LNCaP clone FGC (cell line): Measurements from ENCODE around the gene OGN.

ENCODE experiments used
- DNase-seq: peaks from one replicate; pipeline ENCODE4 v3.0.0-alpha.2; 2011; ENCODE audit warnings: low read depth
- H3K4me3 ChIP-seq: 2 replicates; pipeline ENCODE4 v1.5.1; 2011; ENCODE audit warnings: mild to moderate bottlenecking, low read depth, low read length, control low read depth
- CTCF ChIP-seq: IDR thresholded peaks from 2 replicates; pipeline ENCODE4 v1.5.1; 2012; ENCODE audit warnings: mild to moderate bottlenecking; ENCODE audit not compliant: control insufficient read depth, insufficient read depth; ENCODE audit errors: extremely low read depth

The OGN gene

GRCh38 chr9:92404042-92404836 lies at the start of gene OGN:
TSS of gene OGN (minus strand) at chr9:92404578. CDS start at chr9:92403407, 1,171 bp downstream.
- DNase-seq = no peak
- no peak for TF ChIP-seq CTCF
- no peak within 1 kb of the TSS for H3K4me3 ChIP-seq

- TF ChIP-seq CTCF = no peak
- DNase-seq = no peak
- H3K4me3 ChIP-seq = no peak overlapping the region
These were observed 42.2 kb upstream of the OGN start for GRCh38 chr9:92446536-92446935.

- no peak overlapping the region for H3K4me3 ChIP-seq
- TF ChIP-seq CTCF = no peak
These were observed 40.5 kb upstream of the OGN start for GRCh38 chr9:92444841-92445240.

GRCh38 chr9:92440751-92441046 lies 36.3 kb upstream of the OGN start:
- DNase-seq = no peak
- no peak overlapping the region for H3K4me3 ChIP-seq
- no peak for TF ChIP-seq CTCF

More at GRCh38 chr9:92444841-92445240, 40.5 kb upstream of the OGN start:
- no peak for DNase-seq

GRCh38 chr9:92439921-92440750 lies 35.8 kb upstream of the OGN start:
- TF ChIP-seq CTCF = no peak
- DNase-seq = no peak
- no peak overlapping the region for H3K4me3 ChIP-seq

- TF ChIP-seq CTCF = peak; percentile 30
- no peak for DNase-seq
- no peak overlapping the region for H3K4me3 ChIP-seq
These were observed 34.6 kb upstream of the OGN start for GRCh38 chr9:92438900-92439526.
